Natural killer cell (primary cell): Measurements from ENCODE around the gene RAD17. TPM values are rescaled to one million over a fixed set of nuclear protein-coding genes. Genes with fewer than 3 reads are reported as not detected.
"Not testable (repeated sequence)": the region's sequence is repeated elsewhere in the genome, so short reads cannot be mapped to it uniquely, and the experiment has no call there.

Experiments used
- ATAC-seq, 3 donors: fragments of 150-1000 bp in 2 of 3; fragments of 200-7000 bp in 1 of 3; cut with Tn5 transposase; 1 replicate in 1 of 3; 2 replicates in 2 of 3; pipeline ENCODE4 v1.10.0; 2021; ENCODE audit warnings: mild to moderate bottlenecking in 2 of 3, moderate library complexity in 2 of 3
- DNase-seq, 2 donors: peaks; one replicate each; pipeline versions ENCODE4 v3.0.0 to v3.0.0-alpha.2; 2013 to 2021; ENCODE audit warnings: mixed read lengths in 1 of 2
- H3K27ac ChIP-seq: one replicate; pipeline ENCODE4 v1.5.1; 2013; ENCODE audit warnings: mild to moderate bottlenecking, low read length
- H3K27me3 ChIP-seq: one replicate; pipeline ENCODE4 v1.6.1; 2013; ENCODE audit warnings: low read length; ENCODE audit not compliant: control insufficient read depth, insufficient read depth
- H3K36me3 ChIP-seq: one replicate; pipeline ENCODE4 v1.6.1; 2013; ENCODE audit warnings: low read length; ENCODE audit not compliant: control insufficient read depth, insufficient read depth
- H3K4me1 ChIP-seq: one replicate; pipeline ENCODE4 v1.6.1; 2013; ENCODE audit warnings: low read length; ENCODE audit not compliant: control insufficient read depth, insufficient read depth
- H3K4me3 ChIP-seq: one replicate; pipeline ENCODE4 v1.5.1; 2013; ENCODE audit warnings: low read length
- H3K9me3 ChIP-seq: one replicate; pipeline ENCODE4 v1.6.1; 2013; ENCODE audit warnings: low read length; ENCODE audit not compliant: control insufficient read depth, insufficient read depth
- H3K27ac Mint-ChIP-seq, 2 donors: one replicate each; pipeline ENCODE4 v1.8.0; 2022; ENCODE audit warnings: mild to moderate bottlenecking in 2 of 2, mixed read lengths in 2 of 2, moderate library complexity in 1 of 2
- H3K27me3 Mint-ChIP-seq, 2 donors: one replicate each; pipeline ENCODE4 v1.8.0; 2022; ENCODE audit warnings: low read depth in 2 of 2, mixed read lengths in 2 of 2
- H3K36me3 Mint-ChIP-seq: one replicate; pipeline ENCODE4 v1.8.0; 2022; ENCODE audit warnings: mixed read lengths
- H3K4me1 Mint-ChIP-seq, 2 donors: one replicate each; pipeline ENCODE4 v1.8.0; 2022; ENCODE audit warnings: mixed read lengths in 2 of 2
- H3K4me3 Mint-ChIP-seq: one replicate; pipeline ENCODE4 v1.8.0; 2022; ENCODE audit warnings: mild to moderate bottlenecking, moderate library complexity, mixed read lengths
- H3K9me3 Mint-ChIP-seq, 2 donors: one replicate each; pipeline ENCODE4 v1.8.0; 2022; ENCODE audit warnings: mixed read lengths in 2 of 2
- CTCF ChIP-seq: fragments of 200-600 bp; IDR thresholded peaks from one replicate; pipeline ENCODE4 v1.8.0; 2022; ENCODE audit warnings: antibody characterized with exemption
- WGBS: methylation state at CpG from one replicate; pipeline ENCODE4 v1.1.7; 2013; ENCODE audit warnings: missing lambda C conversion rate; ENCODE audit not compliant: insufficient coverage; 5-methylcytosine and 5-hydroxymethylcytosine counted together
- intact Hi-C: fragments of 100-400 bp; cut with micrococcal nuclease; formaldehyde crosslinking; loops from one replicate; pipeline ENCODE4 v1.14.2; 2022
- total RNA-seq, 4 donors: library from RNA; stranded (reverse); fragments of 120-200 nt in 1 of 4; gene quantifications; one replicate each; pipeline versions ENCODE4 v1.2.3 to v1.2.4, GENCODE V29; 2013 to 2022

Gene RAD17
- total RNA-seq, 3 donors from 2014 or later (not counting 1 experiment from before 2014, with no cell fraction given), result 24.4 to 34.3 (median 24.6) TPM

GRCh38 chr5:69418554-69418953 is 48.9 kb downstream of the RAD17 start:
- WGBS, result no CpG with 5 or more reads among the region's 3 CpGs
- DNase-seq, result no peak
- Mint-ChIP-seq H3K4me1 (peaks cover 0 to 9% of the 10 kb centered on the region in 2 donors), H3K27me3 (no peaks in the 10 kb centered on the region), H3K36me3 (no peaks in the 10 kb centered on the region), H3K27ac (no peak overlapping the region), H3K4me3 (no peak overlapping the region), H3K9me3 (no peaks in the 10 kb centered on the region)
- intact Hi-C loops, result no loop called here
- Histone ChIP-seq H3K36me3 (no peaks in the 10 kb centered on the region), H3K9me3 (no peaks in the 10 kb centered on the region), H3K4me1 (peaks cover 8% of the 10 kb centered on the region), H3K27ac (no peak overlapping the region), H3K4me3 (no peak overlapping the region), H3K27me3 (peaks cover 5% of the 10 kb centered on the region)
- TF ChIP-seq CTCF, result no peak
- no peak for ATAC-seq

DNA sequence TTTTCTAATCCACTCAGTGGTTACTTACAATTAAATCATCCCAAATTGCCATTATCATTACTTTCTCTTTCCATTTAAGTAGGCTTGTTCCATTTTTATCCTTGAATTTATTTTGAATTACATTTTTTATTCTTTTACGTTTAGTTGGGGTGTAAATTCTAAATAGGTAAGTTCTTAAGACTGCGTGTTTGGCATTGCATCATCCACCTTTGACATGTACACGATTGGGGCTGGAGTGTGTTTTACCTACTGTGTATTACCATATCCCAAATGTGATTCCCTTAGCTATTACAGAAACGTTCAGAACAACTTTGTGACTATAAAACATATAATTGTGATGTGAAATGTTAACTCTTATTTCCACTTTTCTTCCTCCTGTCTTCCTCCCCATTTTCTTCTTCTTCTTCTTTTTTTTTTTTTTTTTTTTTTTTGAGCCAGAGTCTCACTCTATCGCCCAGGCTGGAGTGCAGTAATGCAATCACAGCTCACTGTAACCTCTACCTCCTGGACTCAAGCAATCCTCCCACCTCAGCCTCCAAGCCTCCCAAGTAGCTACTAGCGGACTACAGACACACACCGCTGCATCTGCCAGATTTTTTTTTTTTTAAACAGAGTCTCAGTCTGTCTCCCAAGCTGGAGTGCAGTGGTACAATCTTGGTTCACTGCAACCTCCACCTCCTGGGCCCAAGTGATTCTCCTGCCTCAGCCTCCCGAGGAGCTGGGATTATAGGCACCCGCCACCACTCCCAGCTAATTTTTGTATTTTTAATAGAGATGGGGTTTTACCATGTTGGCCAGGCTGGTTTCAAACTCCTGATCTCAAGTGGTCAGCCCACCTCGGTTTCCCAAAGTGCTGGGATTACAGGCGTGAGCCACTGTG is 62.0 kb downstream of the RAD17 start:
- no peaks in the 10 kb centered on the region for H3K4me1 Mint-ChIP-seq
- no peaks in the 10 kb centered on the region for H3K9me3 Mint-ChIP-seq
- H3K27ac Mint-ChIP-seq, result no peak overlapping the region
- H3K36me3 Mint-ChIP-seq, result no peaks in the 10 kb centered on the region
- Histone ChIP-seq H3K4me3 (no peak overlapping the region), H3K27me3 (no peaks in the 10 kb centered on the region), H3K36me3 (no peaks in the 10 kb centered on the region), H3K27ac (no peak overlapping the region), H3K9me3 (no peaks in the 10 kb centered on the region), H3K4me1 (no peaks in the 10 kb centered on the region)
- intact Hi-C loops, result no loop called here
- DNase-seq (no peak), ATAC-seq (no peak)
- no peak for TF ChIP-seq CTCF
- no peaks in the 10 kb centered on the region for H3K27me3 Mint-ChIP-seq
- WGBS, result 84% methylated on average over 6 of the region's 11 CpGs
- no peak overlapping the region for H3K4me3 Mint-ChIP-seq

GRCh38 chr5:69432412-69433206 is 63.0 kb downstream of the RAD17 start:
- H3K4me3 ChIP-seq, result no peak overlapping the region
- no peaks in the 10 kb centered on the region for H3K36me3 ChIP-seq
- Mint-ChIP-seq H3K27ac (no peak overlapping the region), H3K27me3 (no peaks in the 10 kb centered on the region), H3K9me3 (no peaks in the 10 kb centered on the region), H3K36me3 (no peaks in the 10 kb centered on the region), H3K4me1 (no peaks in the 10 kb centered on the region), H3K4me3 (no peak overlapping the region)
- TF ChIP-seq CTCF, result no peak
- intact Hi-C loops, result no loop called here
- no peaks in the 10 kb centered on the region for H3K9me3 ChIP-seq
- H3K4me1 ChIP-seq, result no peaks in the 10 kb centered on the region
- H3K27ac ChIP-seq, result no peak overlapping the region
- ATAC-seq (no peak), DNase-seq (no peak)
- 74% methylated on average over 8 of the region's 8 CpGs for WGBS
- no peaks in the 10 kb centered on the region for H3K27me3 ChIP-seq

DNA sequence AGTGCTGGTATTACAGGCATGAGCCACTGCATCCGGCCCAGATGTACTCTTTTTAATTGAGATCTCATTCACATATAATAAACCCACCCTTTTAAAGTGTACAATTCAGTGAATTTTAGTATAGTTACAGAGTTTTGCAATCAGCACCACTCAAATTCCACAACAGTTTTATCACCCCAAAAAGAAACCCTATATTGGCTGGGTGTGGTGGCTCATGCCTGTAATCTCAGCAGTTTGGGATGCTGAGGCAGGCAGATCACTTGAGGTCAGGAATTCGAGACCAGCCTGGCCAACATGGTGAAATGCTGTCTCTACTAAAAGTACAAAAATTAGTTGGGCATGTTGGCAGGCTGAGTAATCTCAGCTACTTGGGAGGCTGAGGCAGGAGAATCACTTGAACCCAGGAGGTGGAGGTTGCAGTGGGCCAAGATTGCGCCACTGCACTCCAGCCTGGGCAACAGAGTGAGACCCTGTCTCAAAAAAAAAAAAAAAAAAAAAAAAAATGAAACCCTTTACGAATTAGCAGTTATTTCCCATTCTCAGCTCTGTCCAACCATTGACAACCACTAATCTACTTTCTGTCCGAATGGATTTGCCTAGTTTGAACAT is 65.8 kb downstream of the RAD17 start:
- H3K27ac ChIP-seq, intact Hi-C loops, H3K4me3 Mint-ChIP-seq, H3K4me3 ChIP-seq, H3K4me1 Mint-ChIP-seq, H3K27me3 ChIP-seq, H3K9me3 Mint-ChIP-seq, H3K36me3 ChIP-seq, H3K27ac Mint-ChIP-seq, H3K4me1 ChIP-seq, DNase-seq, ATAC-seq, H3K36me3 Mint-ChIP-seq, H3K27me3 Mint-ChIP-seq, H3K9me3 ChIP-seq: not testable (repeated sequence)
- WGBS, result 89% methylated on average over 5 of the region's 5 CpGs
